GM18507 (cell line): ENCODE data around the gene MARCKSL1.
A peak's percentile ranks its signal among the peaks of the same experiment; 100 is the strongest.

Experiments
- DNase-seq: peaks from one replicate; pipeline ENCODE4 v3.0.0; 2011; ENCODE audit warnings: low read depth; ENCODE audit not compliant: insufficient read length; ENCODE audit errors: extremely low spot score
- FAIRE-seq: peaks from 2 replicates; lab custom pipeline; 2011; peaks lifted over from hg19 to GRCh38; lab: Jason Lieb, UNC

Gene MARCKSL1

GRCh38 chr1:32335535-32335789 is 571 bp downstream of the MARCKSL1 start:
- no peak for DNase-seq
- no peak for FAIRE-seq

GRCh38 chr1:32334864-32335534 is 1.0 kb downstream of the MARCKSL1 start:
- no peak for FAIRE-seq
- no peak for DNase-seq

- DNase-seq (no peak), FAIRE-seq (no peak)
These were observed 1.7 kb downstream of the MARCKSL1 start for GRCh38 chr1:32334274-32334861.

GRCh38 chr1:32333251-32333963 is 2.6 kb downstream of the MARCKSL1 start:
- peak; percentile 46 for FAIRE-seq

DNA sequence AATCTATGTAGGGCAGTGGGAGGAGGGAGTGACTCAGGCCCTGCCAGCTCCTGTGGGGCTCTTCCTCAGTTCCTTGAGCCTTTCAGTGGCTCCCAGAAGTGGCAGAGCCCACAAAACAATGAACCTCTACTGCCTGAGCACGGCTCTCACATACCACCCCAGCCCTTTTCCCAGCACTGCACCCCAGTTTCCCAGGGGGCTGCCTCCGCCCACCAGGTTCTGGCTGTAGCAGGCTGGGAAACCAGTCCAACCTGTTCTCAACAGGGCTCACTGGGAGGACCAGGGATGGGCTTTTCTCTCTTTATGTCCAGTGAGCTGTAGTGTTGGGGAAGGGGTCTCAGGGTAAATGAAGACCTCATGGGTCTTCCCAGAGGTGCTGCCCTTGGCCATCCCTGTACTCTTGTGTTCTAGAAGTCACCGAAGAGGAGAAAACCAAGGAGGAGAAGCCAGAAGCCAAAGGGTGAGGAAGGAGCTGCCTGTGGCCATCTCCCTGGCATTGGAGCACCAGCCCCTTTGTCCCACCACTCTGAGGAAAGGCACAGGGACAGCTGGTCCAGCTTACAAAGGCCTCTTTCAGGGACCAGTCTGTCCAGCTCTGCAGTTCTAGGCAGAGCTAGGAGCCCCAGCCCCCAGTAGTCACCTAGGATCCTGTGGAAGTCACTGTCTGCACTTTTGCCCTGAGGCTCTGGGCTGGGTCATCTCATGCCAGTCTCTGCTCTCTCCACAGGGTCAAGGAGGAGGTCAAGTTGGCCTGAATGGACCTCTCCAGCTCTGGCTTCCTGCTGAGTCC is 3.5 kb downstream of the MARCKSL1 start:
- FAIRE-seq (no peak), DNase-seq (no peak)

More at GRCh38 chr1:32333251-32333963, 2.6 kb downstream of the MARCKSL1 start:
- DNase-seq = no peak

DNA sequence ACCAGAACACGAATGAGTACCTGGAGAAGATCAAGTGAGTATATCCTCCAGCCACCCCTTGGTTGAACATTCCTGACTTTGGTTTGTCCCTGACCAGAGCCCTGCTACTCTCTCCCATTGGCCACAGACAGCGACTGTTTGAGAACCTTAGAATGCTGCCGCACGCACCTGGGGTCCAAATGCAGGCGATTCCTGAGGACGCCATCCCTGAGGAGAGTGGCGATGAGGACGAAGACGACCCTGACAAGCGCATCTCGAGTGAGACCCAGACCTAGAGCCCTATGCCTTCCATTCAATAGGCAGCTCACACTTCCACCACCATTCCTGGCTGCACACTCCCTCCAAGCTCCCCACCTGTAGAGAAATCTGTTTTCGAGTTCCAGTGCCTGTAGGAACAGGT is 4.5 kb downstream of the MARCKSL1 start:
- no peak for FAIRE-seq
- no peak for DNase-seq

DNA sequence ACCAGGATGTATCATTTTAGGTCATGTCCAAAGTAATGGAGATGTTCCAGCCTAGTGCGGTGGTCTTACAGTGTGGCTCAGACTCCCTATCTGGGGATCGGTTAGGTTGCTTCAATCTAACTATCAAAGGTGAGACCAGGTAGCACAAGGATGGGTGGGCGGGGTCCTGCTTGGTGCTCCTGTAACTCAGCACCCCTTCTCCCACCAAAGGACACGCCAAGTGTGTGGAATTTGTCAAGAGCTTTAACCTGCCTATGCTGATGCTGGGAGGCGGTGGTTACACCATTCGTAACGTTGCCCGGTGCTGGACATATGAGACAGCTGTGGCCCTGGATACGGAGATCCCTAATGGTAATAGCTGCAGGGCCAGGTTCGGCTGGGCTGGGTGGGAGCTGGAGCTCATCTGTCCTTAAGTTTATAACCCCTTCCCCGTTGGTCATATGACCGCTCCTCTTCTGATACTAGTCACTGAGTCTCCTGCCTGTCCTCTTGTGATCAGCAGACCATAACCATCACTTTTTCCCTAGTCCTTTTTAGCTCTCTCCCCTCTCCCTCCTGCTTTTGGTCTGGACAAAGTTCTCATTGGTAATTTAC is 5.4 kb downstream of the MARCKSL1 start:
- FAIRE-seq = no peak
- no peak for DNase-seq

DNA sequence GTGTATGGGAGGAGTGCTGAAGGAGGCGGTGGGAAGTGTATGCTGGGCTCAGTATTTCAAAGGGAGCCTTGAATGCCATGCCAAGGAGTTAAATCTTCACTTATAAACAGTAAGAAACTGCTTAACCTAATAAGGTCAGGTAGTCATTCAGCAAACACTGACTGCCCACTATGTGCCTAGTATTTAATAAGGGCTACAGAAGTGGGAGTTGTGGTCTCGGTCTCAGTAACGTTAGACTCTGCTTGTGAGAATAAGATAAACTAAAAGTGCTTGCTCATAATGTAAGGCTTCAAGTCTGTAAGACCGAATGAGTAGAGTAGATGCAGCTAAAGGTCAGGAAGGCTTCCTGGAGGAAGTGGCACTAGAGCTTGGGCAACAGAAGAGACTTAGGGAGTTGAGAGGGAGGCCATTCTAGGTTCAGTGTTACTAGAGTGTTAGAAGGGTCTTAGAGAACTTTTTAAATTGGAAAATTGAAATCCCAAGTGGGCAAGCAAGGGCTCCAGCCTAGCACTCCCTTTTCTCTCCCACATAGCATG is 6.0 kb downstream of the MARCKSL1 start:
- no peak for FAIRE-seq

DNA sequence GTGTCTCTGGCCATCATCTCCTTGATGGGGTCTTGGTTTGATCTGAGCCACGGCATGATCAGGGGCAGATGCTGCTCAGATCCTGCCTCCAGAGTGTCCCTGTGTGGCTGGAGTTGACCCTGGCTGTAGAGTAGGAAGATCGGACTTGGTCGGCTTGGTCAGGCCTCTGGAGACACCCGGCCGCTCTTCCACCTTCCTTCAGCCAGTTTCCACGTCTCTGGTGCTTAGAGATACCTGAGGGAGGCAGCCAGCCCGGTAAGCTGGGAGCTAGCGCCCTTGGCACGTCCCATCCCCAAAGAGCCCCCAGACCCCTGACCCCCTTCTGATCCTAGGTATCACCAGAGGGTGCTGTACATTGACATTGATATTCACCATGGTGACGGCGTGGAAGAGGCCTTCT is 8.8 kb downstream of the MARCKSL1 start:
- FAIRE-seq = no peak
- DNase-seq = no peak

More for the DNA sequence above, 6.0 kb downstream of the MARCKSL1 start:
- no peak for DNase-seq

- FAIRE-seq (peak; percentile 66), DNase-seq (no peak)
These were observed 14.2 kb downstream of the MARCKSL1 start for GRCh38 chr1:32321712-32322291.

DNA sequence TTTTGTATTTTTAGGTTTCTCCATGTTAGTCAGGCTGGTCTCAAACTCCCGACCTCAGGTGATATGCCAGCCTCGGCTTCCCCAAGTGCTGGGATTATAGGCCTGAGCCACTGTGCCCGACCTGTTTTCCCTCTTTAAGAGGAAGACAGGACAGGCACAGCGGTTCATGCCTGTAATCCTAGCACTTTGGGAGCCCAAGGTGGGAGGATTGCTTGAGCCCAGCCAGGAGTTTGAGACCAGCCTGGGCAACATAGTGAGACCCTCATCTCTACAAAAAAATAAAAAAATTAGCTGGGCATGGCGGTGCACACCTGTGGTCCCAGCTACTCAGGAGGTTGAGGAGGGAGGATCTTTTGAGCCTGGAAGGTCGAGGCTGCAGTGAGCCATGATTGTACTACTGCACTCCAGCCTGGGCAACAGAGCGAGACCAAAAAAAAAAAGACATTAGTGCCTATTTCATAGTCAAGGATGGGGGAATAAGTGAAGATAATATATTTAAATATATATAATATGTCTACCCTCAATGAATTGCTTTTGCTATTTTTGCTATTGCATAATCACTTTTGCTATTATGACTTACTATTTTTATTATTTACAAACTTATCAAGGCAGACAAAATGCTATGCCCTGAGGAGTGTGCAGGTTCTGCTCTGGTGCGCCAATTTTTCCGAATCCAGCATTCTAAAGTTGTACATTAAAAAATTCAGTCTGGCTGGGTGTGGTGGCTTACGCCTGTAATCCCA is 17.7 kb downstream of the MARCKSL1 start:
- FAIRE-seq = no peak
- DNase-seq = no peak

- no peak for DNase-seq
- no peak for FAIRE-seq
These were observed 19.1 kb downstream of the MARCKSL1 start for GRCh38 chr1:32316903-32317277.

DNA sequence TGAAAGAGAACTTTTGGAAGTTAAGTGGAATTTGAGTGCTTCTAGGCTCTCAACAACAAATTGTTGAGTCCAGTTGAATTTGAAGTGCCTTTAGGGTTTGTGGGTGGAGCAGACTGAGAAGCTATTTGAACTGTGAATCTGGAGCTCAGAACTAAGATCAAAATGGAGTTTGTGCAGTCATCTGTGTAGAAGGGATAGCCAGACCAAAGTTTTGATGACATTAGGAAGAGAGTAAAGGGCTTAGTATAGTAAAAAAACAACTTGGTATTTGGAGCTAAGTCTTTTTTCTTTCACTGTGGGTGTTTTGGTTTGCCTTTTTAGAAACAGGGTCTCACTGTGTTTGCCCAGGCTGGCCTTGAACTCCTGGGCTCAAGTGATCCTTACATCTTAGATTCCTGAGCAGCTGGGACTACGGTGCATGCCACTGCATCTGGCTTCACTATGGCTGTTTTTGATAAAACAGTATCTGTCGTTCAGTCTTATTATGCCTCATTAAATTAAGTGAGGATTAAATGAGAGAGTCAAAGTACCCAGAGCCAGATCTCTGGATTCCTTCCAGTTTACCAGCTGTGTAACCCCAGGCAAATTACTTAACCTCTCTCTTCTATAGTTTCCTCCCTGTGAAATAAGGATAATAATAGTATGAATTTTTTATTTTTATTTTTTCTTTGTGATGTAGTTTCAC is 24.2 kb downstream of the MARCKSL1 start:
- FAIRE-seq (no peak), DNase-seq (no peak)

- no peak for FAIRE-seq
- no peak for DNase-seq
These were observed 26.1 kb downstream of the MARCKSL1 start for GRCh38 chr1:32309960-32310359.

- FAIRE-seq (no peak), DNase-seq (no peak)
These were observed 28.7 kb downstream of the MARCKSL1 start for GRCh38 chr1:32307324-32307723.

GRCh38 chr1:32305310-32305709 is 30.7 kb downstream of the MARCKSL1 start:
- no peak for DNase-seq
- FAIRE-seq = no peak

DNA sequence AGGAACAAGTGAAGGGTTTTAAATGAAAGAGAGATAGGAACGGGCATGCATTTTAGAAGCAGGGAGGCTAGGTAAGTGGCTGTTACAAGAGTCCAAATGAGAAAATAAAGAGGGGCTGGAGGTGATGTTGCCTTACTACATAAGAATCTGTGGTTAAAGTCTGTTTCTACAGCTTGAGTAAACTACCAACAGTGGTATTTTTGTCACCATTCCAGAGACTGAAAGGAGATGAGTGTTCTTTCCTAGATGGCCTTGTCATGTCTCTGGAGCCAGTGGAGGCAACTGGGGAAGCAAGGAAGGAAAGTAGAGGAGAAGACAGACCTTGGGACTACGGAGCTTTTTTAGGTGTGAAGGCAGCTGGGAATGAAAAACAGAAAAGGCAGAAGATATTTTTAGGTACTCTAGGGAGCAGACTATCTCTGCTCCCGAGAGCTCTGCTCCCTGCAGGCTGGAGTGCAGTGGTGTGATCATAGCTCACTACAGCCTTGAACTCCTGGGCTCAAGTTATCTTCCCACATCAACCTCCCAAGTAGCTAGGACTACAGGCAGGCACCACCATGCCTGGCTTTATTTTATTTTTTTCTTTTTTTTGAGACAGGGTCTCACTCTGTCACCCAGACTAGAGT is 31.9 kb downstream of the MARCKSL1 start:
- DNase-seq = no peak
- no peak for FAIRE-seq

DNA sequence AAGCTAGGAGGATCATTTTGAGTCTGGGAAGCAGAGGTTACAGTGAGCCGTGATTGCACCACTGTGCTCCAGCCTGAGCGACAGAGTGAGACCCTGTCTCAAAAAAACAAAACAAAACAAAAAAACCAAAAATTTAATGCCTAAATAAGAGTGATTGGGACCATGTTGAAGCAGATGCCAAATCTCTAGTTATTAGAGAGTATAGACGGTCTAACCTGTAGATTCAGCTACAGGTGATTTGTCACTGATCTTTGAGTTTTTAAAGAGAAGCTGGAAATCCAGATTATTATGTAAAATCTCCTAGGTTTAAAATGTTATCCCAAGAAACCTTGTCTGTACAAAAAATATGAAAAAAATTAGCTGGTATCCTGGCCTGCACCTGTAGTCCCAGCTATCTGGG is 32.7 kb downstream of the MARCKSL1 start:
- FAIRE-seq (no peak), DNase-seq (no peak)
